ENCODE data around the gene ROS1.
"Not testable (repeated sequence)": the region's sequence is repeated elsewhere in the genome, so short reads cannot be mapped to it uniquely, and the experiment has no call there.

Gene ROS1

DNA sequence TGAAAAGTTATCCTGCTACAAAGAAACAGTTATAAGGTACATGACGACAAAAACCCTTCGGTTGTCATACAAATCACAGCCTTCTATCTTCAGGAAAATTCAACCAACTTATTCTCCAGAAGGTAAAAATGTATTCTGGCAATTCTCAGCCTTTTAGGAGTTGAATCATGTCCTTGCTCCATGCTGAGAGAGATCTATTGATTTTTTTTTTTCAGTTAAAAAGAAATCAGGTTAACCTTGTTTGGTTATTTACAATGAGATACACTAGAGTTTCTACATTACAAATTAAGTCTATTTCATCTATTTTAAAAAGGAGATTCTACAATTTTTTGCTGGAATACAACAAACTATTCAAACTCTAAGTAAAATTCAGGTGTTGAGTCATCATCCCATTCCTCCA, 45.4 kb downstream of the ROS1 start:
- 91% methylated on average over 2 of the region's 2 CpGs for WGBS
- no peaks in the 10 kb centered on the region for H3K4me1 ChIP-seq (ENCODE audit: insufficient read depth, low read length)
- no peaks in the 10 kb centered on the region for H3K27me3 ChIP-seq (ENCODE audit: insufficient read depth, low read length)
- no peaks in the 10 kb centered on the region for H3K9me3 ChIP-seq (ENCODE audit: insufficient read depth, low read depth, low read length)
- no peaks in the 10 kb centered on the region for H3K36me3 ChIP-seq (ENCODE audit: insufficient read depth, low read length)
- H3K27ac ChIP-seq (ENCODE audit: low read depth, low read length): no peak overlapping the region
- no peak overlapping the region for H3K4me3 ChIP-seq (ENCODE audit: low read length)
- no peak overlapping the region for H3K9ac ChIP-seq (ENCODE audit: low read depth, low read length)

DNA sequence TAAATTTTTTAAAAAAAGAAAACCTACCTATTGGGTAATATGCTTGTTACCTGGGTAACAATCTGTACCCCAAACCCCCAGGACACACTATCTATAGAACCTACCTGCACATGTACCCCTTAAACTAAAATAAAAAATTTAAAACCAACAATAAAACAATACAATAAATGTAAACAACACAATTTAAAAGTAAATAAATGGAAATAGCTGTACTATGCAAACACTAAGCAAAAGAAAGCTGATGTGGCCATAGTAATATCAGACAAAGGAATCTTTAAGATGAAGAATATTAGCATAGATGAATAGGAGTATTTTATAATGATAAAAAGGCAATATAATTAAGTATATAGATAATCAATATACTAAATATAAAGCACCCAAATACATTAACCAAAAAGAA, 50.3 kb downstream of the ROS1 start:
- Histone ChIP-seq H3K4me3 (ENCODE audit: low read length) (no peak overlapping the region), H3K9me3 (ENCODE audit: insufficient read depth, low read depth, low read length) (peaks cover 2% of the 10 kb centered on the region; the same call in 1 of the 2 replicates), H3K36me3 (ENCODE audit: insufficient read depth, low read length) (no peaks in the 10 kb centered on the region)

DNA sequence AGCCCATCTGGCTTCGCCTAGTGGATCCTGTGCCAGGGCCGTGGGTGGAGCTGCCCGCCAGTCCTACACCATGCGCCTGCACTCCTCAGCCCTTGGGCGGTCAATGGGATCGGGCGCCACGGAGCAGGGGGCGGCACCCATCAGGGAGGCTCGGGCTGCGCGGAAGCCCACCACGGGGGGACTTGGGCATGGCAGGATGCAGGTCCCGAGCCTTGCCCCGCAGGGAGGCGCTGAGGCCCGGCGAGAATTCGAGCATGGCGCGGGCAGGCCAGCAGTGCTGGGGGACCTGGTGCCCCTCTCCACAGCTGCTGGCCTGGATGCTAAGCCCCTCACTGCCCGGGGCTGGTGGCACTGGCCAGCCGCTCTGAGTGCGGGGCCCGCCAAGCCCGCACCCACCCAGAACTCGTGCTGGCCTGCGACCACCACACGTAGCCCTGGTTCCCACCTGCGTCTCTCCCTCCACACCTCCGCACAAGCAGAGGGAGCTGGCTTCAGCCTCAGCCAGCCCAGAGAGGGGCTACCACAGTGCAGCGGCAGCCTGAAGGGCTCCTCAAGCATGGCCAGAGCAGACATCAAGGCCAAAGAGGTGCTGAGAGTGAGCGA, 52.4 kb downstream of the ROS1 start:
- Histone ChIP-seq H3K9ac (ENCODE audit: low read depth, low read length) (no peak overlapping the region), H3K36me3 (ENCODE audit: insufficient read depth, low read length) (no peaks in the 10 kb centered on the region), H3K4me3 (ENCODE audit: low read length) (no peak overlapping the region), H3K4me1 (ENCODE audit: insufficient read depth, low read length) (0 out of 2 replicates have a peak, but pooled peaks cover 4% of the 10 kb centered on the region), H3K9me3 (ENCODE audit: insufficient read depth, low read depth, low read length) (peaks cover 2% of the 10 kb centered on the region; the same call in 1 of the 2 replicates), H3K27ac (ENCODE audit: low read depth, low read length) (no peak overlapping the region), H3K27me3 (ENCODE audit: insufficient read depth, low read length) (no peaks in the 10 kb centered on the region)
- WGBS: 94% methylated on average over 33 of the region's 33 CpGs

More for the DNA sequence above, 50.3 kb downstream of the ROS1 start:
- Histone ChIP-seq H3K27ac (ENCODE audit: low read depth, low read length) (no peak overlapping the region), H3K4me1 (ENCODE audit: insufficient read depth, low read length) (0 out of 2 replicates have a peak, but pooled peaks cover 4% of the 10 kb centered on the region), H3K27me3 (ENCODE audit: insufficient read depth, low read length) (no peaks in the 10 kb centered on the region), H3K9ac (ENCODE audit: low read depth, low read length) (no peak overlapping the region)

DNA sequence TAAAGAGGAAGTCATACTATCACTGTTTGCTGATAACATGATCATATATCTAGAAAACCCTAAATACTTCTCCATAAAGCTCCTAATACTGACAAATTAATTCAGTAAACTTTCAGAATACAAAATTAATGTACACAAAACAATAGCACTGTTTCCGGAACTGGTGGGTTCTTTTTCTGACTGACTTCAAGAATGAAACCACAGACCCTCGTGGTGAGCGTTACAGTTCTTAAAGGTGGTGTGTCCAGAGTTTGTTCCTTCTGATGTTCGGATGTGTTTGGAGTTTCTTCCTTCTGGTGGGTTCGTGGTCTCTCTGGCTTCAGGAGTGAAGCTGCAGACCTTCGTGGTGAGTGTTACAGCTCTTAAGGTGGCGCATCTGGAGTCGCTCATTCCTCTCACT, 53.5 kb downstream of the ROS1 start:
- H3K4me3 ChIP-seq (ENCODE audit: low read length); H3K36me3 ChIP-seq (ENCODE audit: insufficient read depth, low read length); H3K27ac ChIP-seq (ENCODE audit: low read depth, low read length); H3K9me3 ChIP-seq (ENCODE audit: insufficient read depth, low read depth, low read length); H3K9ac ChIP-seq (ENCODE audit: low read depth, low read length); H3K27me3 ChIP-seq (ENCODE audit: insufficient read depth, low read length); H3K4me1 ChIP-seq (ENCODE audit: insufficient read depth, low read length): not testable (repeated sequence)
- WGBS: 97% methylated on average over 8 of the region's 8 CpGs

DNA sequence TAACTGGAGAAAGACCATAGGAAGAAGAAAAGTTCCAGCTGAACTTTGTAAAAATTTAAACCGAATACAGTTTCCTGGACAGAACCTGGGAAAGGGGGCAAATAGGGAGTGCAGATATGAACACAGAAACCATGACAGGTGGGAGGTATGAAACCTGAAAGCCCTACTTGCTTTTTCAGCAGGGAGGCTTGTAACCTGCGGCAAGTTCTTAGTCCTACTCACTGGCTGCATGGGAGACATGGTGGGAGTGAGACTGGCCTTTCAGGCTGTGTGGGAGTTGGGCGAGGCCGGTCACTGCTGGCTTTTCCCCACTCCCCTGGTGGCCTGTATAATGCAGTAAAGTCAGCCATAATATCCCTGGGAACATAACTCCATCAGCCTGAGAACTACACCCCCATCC, 54.2 kb downstream of the ROS1 start:
- no peaks in the 10 kb centered on the region for H3K36me3 ChIP-seq (ENCODE audit: insufficient read depth, low read length)
- no peak overlapping the region for H3K9ac ChIP-seq (ENCODE audit: low read depth, low read length)
- H3K4me1 ChIP-seq (ENCODE audit: insufficient read depth, low read length): 0 out of 2 replicates have a peak, but pooled peaks cover 4% of the 10 kb centered on the region
- H3K9me3 ChIP-seq (ENCODE audit: insufficient read depth, low read depth, low read length): peaks cover 2% of the 10 kb centered on the region; the same call in 1 of the 2 replicates
- WGBS: 91% methylated on average over 4 of the region's 4 CpGs
- no peak overlapping the region for H3K27ac ChIP-seq (ENCODE audit: low read depth, low read length)
- H3K27me3 ChIP-seq (ENCODE audit: insufficient read depth, low read length): no peaks in the 10 kb centered on the region
- H3K4me3 ChIP-seq (ENCODE audit: low read length): no peak overlapping the region

DNA sequence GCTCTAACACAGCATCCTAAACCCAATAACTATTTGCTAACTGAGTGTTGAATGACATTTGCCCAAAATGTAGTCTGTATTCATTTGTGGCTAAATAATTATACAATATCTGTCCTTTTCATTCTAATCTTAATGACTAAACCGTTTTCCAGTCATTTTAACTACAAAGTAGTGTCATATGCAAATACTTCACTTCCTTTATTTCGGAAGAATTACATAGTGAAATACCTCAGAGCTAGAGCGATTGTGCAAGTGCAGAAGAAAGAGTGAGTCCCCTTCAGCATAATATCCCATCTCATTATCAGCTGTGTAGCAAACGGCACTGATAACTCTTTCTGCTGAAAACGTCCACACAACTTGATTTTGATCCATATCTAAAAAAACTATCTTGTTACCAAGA, 66.2 kb downstream of the ROS1 start:
- no peak overlapping the region for H3K9ac ChIP-seq (ENCODE audit: low read depth, low read length)
- H3K27me3 ChIP-seq (ENCODE audit: insufficient read depth, low read length): no peaks in the 10 kb centered on the region
- H3K36me3 ChIP-seq (ENCODE audit: insufficient read depth, low read length): no peaks in the 10 kb centered on the region
- no peak overlapping the region for H3K27ac ChIP-seq (ENCODE audit: low read depth, low read length)
- no peaks in the 10 kb centered on the region for H3K9me3 ChIP-seq (ENCODE audit: insufficient read depth, low read depth, low read length)
- H3K4me1 ChIP-seq (ENCODE audit: insufficient read depth, low read length): no peaks in the 10 kb centered on the region
- WGBS: 98% methylated on average over 5 of the region's 5 CpGs
- no peak overlapping the region for H3K4me3 ChIP-seq (ENCODE audit: low read length)

DNA sequence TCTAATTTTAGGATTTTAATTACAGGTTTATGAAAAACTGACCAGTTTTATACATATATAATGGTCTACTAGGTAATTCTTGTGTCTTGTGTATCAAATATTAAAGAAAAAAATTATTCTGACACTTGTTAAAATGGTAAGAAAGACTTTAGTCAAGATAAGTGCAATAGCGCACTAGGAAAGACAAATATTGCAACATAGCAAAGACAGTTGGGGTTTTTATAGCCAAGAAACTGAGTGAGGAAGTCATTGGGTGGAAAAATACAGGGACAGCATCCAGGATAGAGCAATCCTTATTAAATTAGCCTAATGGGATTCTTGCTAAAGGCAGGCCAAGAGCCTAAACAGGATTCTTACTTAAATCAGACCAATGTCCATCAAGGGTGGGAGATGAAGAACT, 71.1 kb downstream of the ROS1 start:
- Histone ChIP-seq H3K27ac (ENCODE audit: low read depth, low read length) (no peak overlapping the region), H3K4me1 (ENCODE audit: insufficient read depth, low read length) (no peaks in the 10 kb centered on the region), H3K9me3 (ENCODE audit: insufficient read depth, low read depth, low read length) (no peaks in the 10 kb centered on the region), H3K27me3 (ENCODE audit: insufficient read depth, low read length) (no peaks in the 10 kb centered on the region), H3K9ac (ENCODE audit: low read depth, low read length) (no peak overlapping the region), H3K36me3 (ENCODE audit: insufficient read depth, low read length) (no peaks in the 10 kb centered on the region), H3K4me3 (ENCODE audit: low read length) (no peak overlapping the region)
- 96% methylated on average over 1 of the region's 1 CpG for WGBS

DNA sequence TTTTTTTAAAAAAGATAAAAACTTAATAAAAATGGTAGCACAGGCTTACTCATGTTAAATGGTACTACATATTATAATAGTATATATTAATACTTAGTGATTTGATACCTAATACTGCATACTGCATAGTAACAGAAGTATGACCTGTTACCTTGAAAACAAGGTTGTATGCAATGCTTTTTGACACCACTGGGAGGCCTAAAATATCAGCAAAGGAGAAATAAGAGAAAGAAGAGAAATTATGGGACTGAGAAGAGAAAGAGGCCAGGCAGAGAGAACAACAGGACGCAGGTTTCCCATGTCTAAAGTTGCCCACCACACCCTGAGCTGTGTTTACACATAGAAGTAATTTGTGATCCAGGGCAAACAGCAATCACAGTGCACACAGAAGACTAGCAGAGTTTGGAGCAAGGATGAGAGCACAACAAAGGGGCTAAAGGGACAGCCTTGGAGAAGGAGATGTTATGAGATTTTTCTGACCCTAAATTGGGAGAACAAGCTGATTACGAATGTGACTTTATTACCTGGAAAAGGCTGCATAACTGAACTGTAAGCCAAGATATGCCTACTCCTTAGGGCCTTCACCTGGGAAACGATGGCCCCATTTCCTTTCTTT, 73.2 kb downstream of the ROS1 start:
- Histone ChIP-seq H3K36me3 (ENCODE audit: insufficient read depth, low read length) (no peaks in the 10 kb centered on the region), H3K9me3 (ENCODE audit: insufficient read depth, low read depth, low read length) (no peaks in the 10 kb centered on the region), H3K27ac (ENCODE audit: low read depth, low read length) (no peak overlapping the region), H3K27me3 (ENCODE audit: insufficient read depth, low read length) (no peaks in the 10 kb centered on the region), H3K4me1 (ENCODE audit: insufficient read depth, low read length) (no peaks in the 10 kb centered on the region), H3K9ac (ENCODE audit: low read depth, low read length) (no peak overlapping the region), H3K4me3 (ENCODE audit: low read length) (no peak overlapping the region)
- WGBS: 83% methylated on average over 3 of the region's 3 CpGs

DNA sequence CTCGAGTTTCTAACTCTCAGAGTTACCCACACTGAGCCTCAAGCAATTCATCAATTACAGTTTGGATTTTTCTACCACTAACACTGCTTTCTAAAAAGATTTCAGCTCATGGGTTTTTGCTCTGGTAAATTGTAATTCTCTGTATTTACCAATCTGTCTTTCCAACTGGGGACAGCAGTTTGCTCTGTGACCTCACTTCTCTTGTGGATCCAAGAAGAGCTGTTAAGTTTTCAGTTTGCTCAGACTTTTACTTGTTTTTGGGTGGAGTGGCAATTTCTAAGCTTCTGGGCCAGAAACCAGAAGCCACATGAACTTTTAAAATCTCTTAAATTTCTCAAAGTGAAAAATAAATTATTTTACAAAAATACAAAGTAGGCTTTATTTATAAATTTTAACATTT, 74.2 kb downstream of the ROS1 start:
- no peak overlapping the region for H3K9ac ChIP-seq (ENCODE audit: low read depth, low read length)
- no peak overlapping the region for H3K4me3 ChIP-seq (ENCODE audit: low read length)
- WGBS: 90% methylated on average over 1 of the region's 1 CpG
- no peaks in the 10 kb centered on the region for H3K36me3 ChIP-seq (ENCODE audit: insufficient read depth, low read length)
- H3K27ac ChIP-seq (ENCODE audit: low read depth, low read length): no peak overlapping the region
- H3K4me1 ChIP-seq (ENCODE audit: insufficient read depth, low read length): no peaks in the 10 kb centered on the region
- no peaks in the 10 kb centered on the region for H3K27me3 ChIP-seq (ENCODE audit: insufficient read depth, low read length)
- H3K9me3 ChIP-seq (ENCODE audit: insufficient read depth, low read depth, low read length): no peaks in the 10 kb centered on the region

DNA sequence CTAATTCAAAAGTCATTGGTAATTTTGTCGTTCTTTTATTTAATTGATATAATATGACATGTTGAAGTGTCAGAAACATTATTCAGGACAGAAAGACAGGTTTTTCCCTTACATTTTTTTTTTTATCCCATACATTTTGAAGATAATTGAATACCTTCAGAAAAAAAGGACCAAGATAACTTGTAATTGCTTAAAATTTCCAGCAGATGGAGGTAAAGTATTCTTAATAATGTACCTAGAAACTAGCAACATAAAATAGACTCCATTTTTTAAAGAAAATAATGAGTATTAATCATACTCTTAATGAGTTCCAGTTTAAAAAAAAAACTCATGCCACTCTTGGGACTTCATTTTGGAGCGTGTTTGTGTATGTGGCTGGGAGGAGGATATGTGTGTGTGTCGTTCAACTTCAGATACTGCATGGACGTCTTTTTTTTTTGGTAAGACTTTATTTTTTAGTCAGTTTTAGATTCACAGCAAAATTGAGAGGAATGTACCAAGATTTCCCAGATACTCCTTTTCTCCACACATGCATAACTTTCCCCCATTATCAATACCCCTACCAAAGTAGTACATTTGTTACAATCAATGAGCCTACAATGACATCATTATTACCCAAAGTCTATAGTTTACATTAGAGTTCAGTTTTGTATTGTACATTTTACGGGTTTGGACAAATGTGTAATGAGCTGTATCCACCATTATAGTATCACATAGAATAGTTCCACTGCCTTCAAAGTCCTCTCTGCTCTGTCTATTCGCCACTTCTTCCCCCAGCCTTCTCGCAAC, 79.4 kb downstream of the ROS1 start:
- WGBS: 82% methylated on average over 6 of the region's 7 CpGs
- no peak overlapping the region for H3K4me3 ChIP-seq (ENCODE audit: low read length)
- no peaks in the 10 kb centered on the region for H3K4me1 ChIP-seq (ENCODE audit: insufficient read depth, low read length)
- no peak overlapping the region for H3K9ac ChIP-seq (ENCODE audit: low read depth, low read length)
- no peaks in the 10 kb centered on the region for H3K36me3 ChIP-seq (ENCODE audit: insufficient read depth, low read length)
- no peaks in the 10 kb centered on the region for H3K27me3 ChIP-seq (ENCODE audit: insufficient read depth, low read length)
- no peak overlapping the region for H3K27ac ChIP-seq (ENCODE audit: low read depth, low read length)
- H3K9me3 ChIP-seq (ENCODE audit: insufficient read depth, low read depth, low read length): no peaks in the 10 kb centered on the region

DNA sequence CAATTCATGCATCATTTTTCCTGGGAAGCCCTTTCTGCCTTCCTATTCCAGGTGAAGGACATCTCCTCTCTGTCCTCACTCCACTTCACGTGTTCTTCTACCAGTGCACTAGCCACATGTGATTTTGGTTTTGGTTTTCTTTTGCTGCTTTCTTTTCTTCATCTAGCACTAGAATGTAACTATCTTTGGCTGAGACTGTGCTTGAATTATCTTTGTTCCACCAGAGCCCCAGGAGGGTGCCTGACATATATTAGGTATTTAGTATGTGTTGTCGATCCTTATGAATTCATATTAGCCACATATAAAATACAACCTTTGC, 80.5 kb downstream of the ROS1 start:
- no peak overlapping the region for H3K4me3 ChIP-seq (ENCODE audit: low read length)
- no peak overlapping the region for H3K9ac ChIP-seq (ENCODE audit: low read depth, low read length)

More for the DNA sequence above, 80.5 kb downstream of the ROS1 start:
- no peak overlapping the region for H3K27ac ChIP-seq (ENCODE audit: low read depth, low read length)
- H3K27me3 ChIP-seq (ENCODE audit: insufficient read depth, low read length): no peaks in the 10 kb centered on the region
- WGBS: 100% methylated on average over 1 of the region's 2 CpGs
- no peaks in the 10 kb centered on the region for H3K9me3 ChIP-seq (ENCODE audit: insufficient read depth, low read depth, low read length)
- no peaks in the 10 kb centered on the region for H3K36me3 ChIP-seq (ENCODE audit: insufficient read depth, low read length)
- no peaks in the 10 kb centered on the region for H3K4me1 ChIP-seq (ENCODE audit: insufficient read depth, low read length)
